Testis (tissue), 3 donors: ENCODE data around the gene GRID1. TPM values are rescaled to one million over a fixed set of nuclear protein-coding genes. Genes with fewer than 3 reads are reported as not detected.

Source experiments
- DNase-seq: peaks from one replicate; pipeline ENCODE4 v3.0.0-alpha.2; 2019
- H3K27ac ChIP-seq, 2 donors: fragments of 200-600 bp; sonication (generic); one replicate each; pipeline ENCODE4 v1.5.1; 2019
- H3K27me3 ChIP-seq: fragments of 200-600 bp; sonication (generic); one replicate; pipeline ENCODE4 v1.5.1; 2019
- H3K36me3 ChIP-seq: fragments of 200-600 bp; sonication (generic); one replicate; pipeline ENCODE4 v1.5.1; 2017; ENCODE audit warnings: low read depth; ENCODE audit errors: missing control alignments
- H3K4me1 ChIP-seq: fragments of 200-600 bp; sonication (generic); one replicate; pipeline ENCODE4 v1.5.1; 2019
- H3K4me3 ChIP-seq, 2 donors: fragments of 200-600 bp; sonication (generic); one replicate each; pipeline ENCODE4 v1.5.1; 2017 to 2019
- H3K9me3 ChIP-seq: fragments of 200-600 bp; sonication (generic); one replicate; pipeline ENCODE4 v1.5.1; 2017
- POLR2A ChIP-seq: fragments of 450-650 bp; IDR thresholded peaks from one replicate; pipeline ENCODE4 v1.6.1; 2017; ENCODE audit warnings: antibody characterized with exemption, mild to moderate bottlenecking, moderate library complexity
- WGBS, 2 donors: methylation state at CpG; one replicate each; pipeline ENCODE4 v1.1.5; 2018; 5-methylcytosine and 5-hydroxymethylcytosine counted together
- intact Hi-C: fragments of 100-400 bp; cut with DNase I; formaldehyde crosslinking; loops from one replicate; pipeline ENCODE4 v1.15.1; 2023; ENCODE audit warnings: low total_unique reads
- polyA plus RNA-seq: library from polyadenylated mRNA; stranded (reverse); fragments of 350-450 nt; fragmentation: Illumina TruSeq; extraction: RNeasy Lipid Tissue Mini Kit (QIAGEN cat#74804); gene quantifications from one replicate; pipeline ENCODE4 v1.2.3, GENCODE V29; 2014; ENCODE audit warnings: low read depth, low replicate concordance; ENCODE audit not compliant: insufficient read depth
- total RNA-seq, 2 donors: library from RNA; depleted of rRNA; stranded (reverse); fragments of >200 nt; gene quantifications; one replicate each; pipeline ENCODE4 v1.2.3, GENCODE V29; 2016
- TF ChIP-seq, protein P1 (sequence below), 3 experiments: fragments of 450-650 bp in 2 of 3; fragments of 200-600 bp in 1 of 3; sonication (generic) in 1 of 3; IDR thresholded peaks; one replicate each; pipeline ENCODE4 v1.5.1; 2016 to 2019; ENCODE audit warnings: antibody characterized with exemption in 3 of 3, mild to moderate bottlenecking in 2 of 3, moderate library complexity in 1 of 3

GRID1 gene
- total and polyA plus RNA-seq, 3 donors from 2014 or later, result 7.4 to 16.7 (median 8.1) TPM

DNA sequence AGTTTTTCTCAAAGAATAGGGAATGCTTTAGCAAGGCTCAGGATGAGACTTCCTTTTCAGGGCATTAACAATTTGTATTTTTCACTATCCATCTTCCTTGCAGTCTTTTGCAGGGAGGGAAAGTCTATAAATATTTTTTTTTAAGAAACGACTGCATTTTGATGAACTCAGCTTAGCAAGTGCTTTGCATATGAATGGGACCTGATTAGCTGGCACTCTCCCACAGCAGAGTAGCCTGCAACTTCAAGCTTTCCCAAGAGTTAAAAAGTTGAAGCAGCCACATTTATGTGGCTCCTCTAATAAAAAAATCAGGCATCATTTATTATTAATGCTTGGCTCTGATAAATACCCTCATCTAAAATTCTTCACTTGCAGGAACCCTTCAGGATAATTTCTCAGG is 134.0 kb downstream of the GRID1 start:
- H3K9me3 ChIP-seq, result no peaks in the 10 kb centered on the region

DNA sequence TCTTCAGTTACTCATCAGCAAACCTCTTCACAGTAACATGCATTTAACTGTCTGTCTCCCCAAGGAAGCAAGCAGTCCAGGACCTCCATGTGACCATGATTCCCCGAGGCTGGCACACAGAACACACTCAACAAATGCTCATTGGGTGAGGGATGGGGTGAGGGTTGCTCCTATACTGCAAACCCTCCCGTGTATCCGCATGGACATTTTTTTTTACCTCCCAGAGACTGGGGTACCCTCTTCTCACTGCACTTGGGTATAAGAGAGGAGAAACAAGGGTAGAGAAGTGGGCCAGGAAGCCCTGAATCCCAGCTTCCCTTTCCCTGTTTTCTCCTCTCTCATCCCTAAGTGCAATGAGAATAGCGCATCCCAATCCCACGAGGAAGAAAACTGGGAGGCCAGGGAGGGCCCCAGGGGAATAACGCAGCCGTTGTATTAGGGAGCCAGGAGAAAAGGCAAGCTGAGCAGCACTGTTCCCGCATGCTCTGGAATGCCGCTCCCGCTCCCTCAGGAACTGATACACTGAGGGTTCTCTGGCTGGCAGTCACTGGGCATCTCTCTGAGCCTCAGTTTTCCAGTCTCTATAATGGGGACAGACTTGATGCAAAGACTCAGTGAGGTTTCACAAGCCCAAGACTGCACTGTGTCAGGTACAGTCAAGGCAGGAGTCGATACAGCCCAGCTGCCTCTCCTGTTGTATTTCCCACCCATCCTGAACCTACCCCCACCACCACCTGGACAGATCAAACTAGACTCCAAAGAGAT is 134.6 kb downstream of the GRID1 start:
- 80 to 83% methylated on average over 11 of the region's 11 CpGs for WGBS, 2 donors
- DNase-seq, result no peak

More for the DNA sequence above, 134.0 kb downstream of the GRID1 start:
- no peaks in the 10 kb centered on the region for H3K4me1 ChIP-seq
- H3K27ac ChIP-seq, result no peak overlapping the region
- DNase-seq, result no peak
- H3K36me3 ChIP-seq, result no peaks in the 10 kb centered on the region
- no peak overlapping the region for H3K4me3 ChIP-seq
- no peaks in the 10 kb centered on the region for H3K27me3 ChIP-seq
- WGBS, 2 donors, result 47 to 69% methylated on average over 1 of the region's 1 CpG
- intact Hi-C loops, result no loop called here
- no peak for TF ChIP-seq POLR2A
- TF ChIP-seq, protein P1, sequence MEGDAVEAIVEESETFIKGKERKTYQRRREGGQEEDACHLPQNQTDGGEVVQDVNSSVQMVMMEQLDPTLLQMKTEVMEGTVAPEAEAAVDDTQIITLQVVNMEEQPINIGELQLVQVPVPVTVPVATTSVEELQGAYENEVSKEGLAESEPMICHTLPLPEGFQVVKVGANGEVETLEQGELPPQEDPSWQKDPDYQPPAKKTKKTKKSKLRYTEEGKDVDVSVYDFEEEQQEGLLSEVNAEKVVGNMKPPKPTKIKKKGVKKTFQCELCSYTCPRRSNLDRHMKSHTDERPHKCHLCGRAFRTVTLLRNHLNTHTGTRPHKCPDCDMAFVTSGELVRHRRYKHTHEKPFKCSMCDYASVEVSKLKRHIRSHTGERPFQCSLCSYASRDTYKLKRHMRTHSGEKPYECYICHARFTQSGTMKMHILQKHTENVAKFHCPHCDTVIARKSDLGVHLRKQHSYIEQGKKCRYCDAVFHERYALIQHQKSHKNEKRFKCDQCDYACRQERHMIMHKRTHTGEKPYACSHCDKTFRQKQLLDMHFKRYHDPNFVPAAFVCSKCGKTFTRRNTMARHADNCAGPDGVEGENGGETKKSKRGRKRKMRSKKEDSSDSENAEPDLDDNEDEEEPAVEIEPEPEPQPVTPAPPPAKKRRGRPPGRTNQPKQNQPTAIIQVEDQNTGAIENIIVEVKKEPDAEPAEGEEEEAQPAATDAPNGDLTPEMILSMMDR (IDR thresholded peaks at IDR 0.05), result no peak

DNA sequence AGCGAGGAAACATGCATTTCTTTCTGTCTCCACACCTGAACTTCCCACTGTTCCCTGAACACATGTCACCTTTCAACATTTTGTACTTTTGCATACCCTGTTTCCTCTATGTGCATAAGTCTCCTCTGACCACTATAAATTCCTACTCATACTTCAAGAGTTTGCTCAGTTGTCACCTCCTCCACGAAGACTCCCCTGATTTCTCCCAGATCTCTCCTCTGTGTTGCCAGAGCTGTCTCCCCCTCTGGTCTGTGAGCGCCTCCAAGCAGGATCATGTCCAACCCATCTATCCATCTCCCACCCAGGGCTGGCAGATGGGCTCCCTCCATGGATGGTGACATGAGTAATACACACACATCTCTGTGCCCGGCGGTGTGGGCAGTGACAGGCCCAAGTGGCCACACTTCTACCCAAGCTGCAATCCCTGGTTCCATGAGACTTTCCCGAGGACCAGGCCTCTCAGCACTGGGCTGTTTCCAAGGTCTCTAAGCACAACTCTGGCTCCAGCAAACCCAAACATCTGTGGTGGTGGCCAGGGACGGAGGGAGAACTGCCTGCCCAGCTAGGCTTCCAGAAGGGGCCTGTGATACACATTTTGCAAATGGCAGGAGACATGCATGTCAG is 135.9 kb downstream of the GRID1 start:
- no peaks in the 10 kb centered on the region for H3K27me3 ChIP-seq
- 83 to 89% methylated on average over 7 of the region's 7 CpGs for WGBS, 2 donors
- no peaks in the 10 kb centered on the region for H3K4me1 ChIP-seq
- H3K4me3 ChIP-seq, result no peak overlapping the region
- TF ChIP-seq, protein P1 (IDR thresholded peaks at IDR 0.05), result no peak
- no peak for TF ChIP-seq POLR2A
- H3K36me3 ChIP-seq, result no peaks in the 10 kb centered on the region
- no peak for DNase-seq
- intact Hi-C loops, result no loop called here
- H3K27ac ChIP-seq, result no peak overlapping the region
- no peaks in the 10 kb centered on the region for H3K9me3 ChIP-seq

More for the DNA sequence above, 134.6 kb downstream of the GRID1 start:
- H3K27me3 ChIP-seq, result no peaks in the 10 kb centered on the region
- TF ChIP-seq, protein P1 (IDR thresholded peaks at IDR 0.05), result no peak
- no peak for TF ChIP-seq POLR2A
- H3K4me1 ChIP-seq, result no peaks in the 10 kb centered on the region
- no peak overlapping the region for H3K4me3 ChIP-seq
- no peaks in the 10 kb centered on the region for H3K36me3 ChIP-seq
- no peaks in the 10 kb centered on the region for H3K9me3 ChIP-seq
- intact Hi-C loops, result no loop called here
- no peak overlapping the region for H3K27ac ChIP-seq

DNA sequence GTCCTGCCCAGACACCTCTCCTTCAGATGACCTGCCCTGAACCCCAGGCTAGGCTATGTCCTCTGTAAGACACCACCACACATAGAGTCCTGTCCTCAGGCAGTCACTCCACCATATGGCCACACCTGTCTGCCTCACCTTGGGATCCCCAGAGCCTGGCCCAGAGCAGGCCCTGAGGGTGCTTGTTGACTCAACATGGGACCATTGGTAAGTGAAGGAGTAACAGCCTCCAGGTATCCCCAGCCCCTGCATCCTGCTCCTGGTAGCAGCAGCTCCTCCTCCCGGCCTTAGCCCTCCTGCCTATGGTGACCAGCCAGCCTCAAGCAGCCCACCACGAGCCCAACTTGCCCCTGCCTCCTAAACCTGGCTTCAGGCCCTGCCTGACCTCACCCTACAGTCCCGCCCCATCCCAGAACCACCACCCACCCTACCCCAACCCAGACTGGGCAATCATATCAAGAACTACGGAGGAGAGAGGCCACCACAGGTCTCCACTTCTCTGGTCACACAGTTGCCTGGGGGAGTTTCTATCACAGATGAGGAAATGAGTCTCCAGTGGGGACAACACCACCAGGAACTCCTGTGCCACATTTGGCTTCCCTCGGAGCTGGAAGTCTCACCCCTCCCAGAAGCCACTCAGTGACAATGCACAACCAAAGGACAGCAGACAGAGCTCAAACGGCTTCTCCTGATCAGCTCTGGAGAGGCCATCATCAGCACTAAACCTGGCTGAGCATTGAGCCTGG is 136.6 kb downstream of the GRID1 start:
- 74 to 88% methylated on average over 4 to 6 of the region's 6 CpGs for WGBS, 2 donors
- H3K4me1 ChIP-seq, result no peaks in the 10 kb centered on the region
- no peaks in the 10 kb centered on the region for H3K27me3 ChIP-seq
- no peaks in the 10 kb centered on the region for H3K9me3 ChIP-seq
- TF ChIP-seq POLR2A, result no peak
- TF ChIP-seq, protein P1 (IDR thresholded peaks at IDR 0.05), result no peak
- H3K4me3 ChIP-seq, result no peak overlapping the region
- H3K27ac ChIP-seq, result no peak overlapping the region
- intact Hi-C loops, result no loop called here
- H3K36me3 ChIP-seq, result no peaks in the 10 kb centered on the region
- no peak for DNase-seq
